A673 (cell line): Measurements from ENCODE around the gene SLC35A3. TPM values are rescaled to one million over a fixed set of nuclear protein-coding genes. Genes with fewer than 3 reads are reported as not detected.

Source experiments
- BruUV-seq: library from RNA; stranded (reverse); fragments of 400-500 nt; replicated peaks from 2 replicates; lab custom pipeline; 2021; lab: Mats Ljungman, UMichigan
- CTCF ChIA-PET: fragments of 300-600 bp; sonication (Branson Sonifier 250); formaldehyde crosslinking; loops from one replicate; lab custom pipeline; 2022; ENCODE audit warnings: antibody characterized with exemption; lab: Charles Lee
- POLR2A ChIA-PET: fragments of 300-600 bp; sonication (Branson Sonifier 250); formaldehyde crosslinking; loops from one replicate; lab custom pipeline; 2022; ENCODE audit warnings: antibody characterized with exemption; ENCODE audit not compliant: low non-redundant PET; lab: Charles Lee
- DNase-seq: peaks from one replicate; pipeline ENCODE4 v3.0.0-alpha.2; 2015; ENCODE audit warnings: low spot score
- H3K27ac ChIP-seq: fragments of 200-600 bp; sonication (generic); 2 replicates; pipeline ENCODE4 v1.5.1; 2016; ENCODE audit warnings: mixed run types, low read depth, mild to moderate bottlenecking, mixed read lengths, antibody characterized with exemption, low read length; ENCODE audit not compliant: poor library complexity, severe bottlenecking
- H3K27me3 ChIP-seq: fragments of 200-600 bp; sonication (generic); replicated peaks from 2 replicates; pipeline ENCODE4 v1.6.1; 2017; ENCODE audit warnings: mixed run types, low read depth, mild to moderate bottlenecking, mixed read lengths, antibody characterized with exemption, low read length; ENCODE audit not compliant: insufficient read depth, poor library complexity
- H3K36me3 ChIP-seq: fragments of 200-600 bp; sonication (generic); 2 replicates; pipeline ENCODE4 v1.6.1; 2016; ENCODE audit warnings: mixed run types, mild to moderate bottlenecking, mixed read lengths, antibody characterized with exemption, low read length; ENCODE audit not compliant: insufficient read depth, poor library complexity, severe bottlenecking
- H3K4me1 ChIP-seq: fragments of 200-600 bp; sonication (generic); 2 replicates; pipeline ENCODE4 v1.6.1; 2017; ENCODE audit warnings: mixed run types, mild to moderate bottlenecking, mixed read lengths, antibody characterized with exemption, low read length; ENCODE audit not compliant: insufficient read depth, poor library complexity, severe bottlenecking
- H3K4me3 ChIP-seq: fragments of 200-600 bp; sonication (generic); 2 replicates; pipeline ENCODE4 v1.5.1; 2016; ENCODE audit warnings: low read depth, mixed run types, mild to moderate bottlenecking, mixed read lengths, low read length; ENCODE audit not compliant: poor library complexity, severe bottlenecking
- H3K9me3 ChIP-seq: fragments of 200-600 bp; sonication (generic); 2 replicates; pipeline ENCODE4 v1.6.1; 2016; ENCODE audit warnings: mixed run types, low read depth, mild to moderate bottlenecking, mixed read lengths, antibody characterized with exemption, low read length; ENCODE audit not compliant: poor library complexity, severe bottlenecking
- EZH2 ChIP-seq: fragments of 200-600 bp; sonication (generic); IDR thresholded peaks from 2 replicates; pipeline ENCODE4 v1.6.1; 2017; ENCODE audit warnings: borderline replicate concordance, low read depth, mild to moderate bottlenecking, mixed read lengths, antibody characterized with exemption, low read length; ENCODE audit not compliant: poor library complexity, severe bottlenecking
- intact Hi-C: fragments of 100-400 bp; cut with micrococcal nuclease; formaldehyde crosslinking; loops from one replicate; pipeline ENCODE4 v1.10.0; 2022; ENCODE audit not compliant: unreplicated experiment
- total RNA-seq: library from RNA; stranded (reverse); gene quantifications from 2 replicates; pipeline ENCODE4 v1.2.3, GENCODE V29; 2021
- TF ChIP-seq, protein P1 (sequence below): fragments of 300-800, 200-600 bp; sonication (generic); conservative IDR thresholded peaks from 2 replicates; pipeline ENCODE4 v1.5.1; 2017; ENCODE audit warnings: low read depth, mild to moderate bottlenecking, antibody characterized with exemption, low read length, moderate library complexity, mixed read lengths

Gene SLC35A3
- total RNA-seq, 1 experiment from 2014 or later = 25.0 TPM

DNA sequence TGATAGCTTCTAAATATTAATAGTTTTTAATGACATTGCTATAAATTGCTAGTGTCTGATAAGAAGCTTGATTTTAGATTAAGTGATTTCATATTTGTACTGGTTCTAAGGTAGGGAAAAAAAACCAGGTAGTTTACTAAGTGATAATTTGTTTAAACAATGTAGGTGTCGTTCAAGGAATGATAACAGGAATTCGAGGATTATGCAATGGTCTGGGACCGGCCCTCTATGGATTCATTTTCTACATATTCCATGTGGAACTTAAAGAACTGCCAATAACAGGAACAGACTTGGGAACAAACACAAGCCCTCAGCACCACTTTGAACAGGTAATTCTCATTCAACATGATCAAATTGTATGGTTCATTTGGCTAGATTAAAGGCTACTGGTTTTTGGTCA is 110.5 kb downstream of the SLC35A3 start:
- intact Hi-C loops = no loop called here
- Histone ChIP-seq H3K4me3 (no peak overlapping the region), H3K36me3 (peaks cover 70% of the 10 kb centered on the region), H3K9me3 (no peaks in the 10 kb centered on the region), H3K27me3 (no peaks in the 10 kb centered on the region), H3K4me1 (peaks cover 22% of the 10 kb centered on the region), H3K27ac (no peak overlapping the region)
- ChIA-PET POLR2A (no interaction called here), CTCF (no interaction called here)
- TF ChIP-seq, protein P1, sequence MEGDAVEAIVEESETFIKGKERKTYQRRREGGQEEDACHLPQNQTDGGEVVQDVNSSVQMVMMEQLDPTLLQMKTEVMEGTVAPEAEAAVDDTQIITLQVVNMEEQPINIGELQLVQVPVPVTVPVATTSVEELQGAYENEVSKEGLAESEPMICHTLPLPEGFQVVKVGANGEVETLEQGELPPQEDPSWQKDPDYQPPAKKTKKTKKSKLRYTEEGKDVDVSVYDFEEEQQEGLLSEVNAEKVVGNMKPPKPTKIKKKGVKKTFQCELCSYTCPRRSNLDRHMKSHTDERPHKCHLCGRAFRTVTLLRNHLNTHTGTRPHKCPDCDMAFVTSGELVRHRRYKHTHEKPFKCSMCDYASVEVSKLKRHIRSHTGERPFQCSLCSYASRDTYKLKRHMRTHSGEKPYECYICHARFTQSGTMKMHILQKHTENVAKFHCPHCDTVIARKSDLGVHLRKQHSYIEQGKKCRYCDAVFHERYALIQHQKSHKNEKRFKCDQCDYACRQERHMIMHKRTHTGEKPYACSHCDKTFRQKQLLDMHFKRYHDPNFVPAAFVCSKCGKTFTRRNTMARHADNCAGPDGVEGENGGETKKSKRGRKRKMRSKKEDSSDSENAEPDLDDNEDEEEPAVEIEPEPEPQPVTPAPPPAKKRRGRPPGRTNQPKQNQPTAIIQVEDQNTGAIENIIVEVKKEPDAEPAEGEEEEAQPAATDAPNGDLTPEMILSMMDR = no peak
- TF ChIP-seq EZH2 = no peak
- DNase-seq = no peak
- no TSS peak for BruUV-seq

Other genes with a start within 250 kb of the SLC35A3 start
- 11.1 and 12.1 TPM in 2 replicates for gene FRRS1, start 203.4 kb upstream of the SLC35A3 start, total RNA-seq
- 11.9 and 12.7 TPM in 2 replicates for gene AGL, start 119.6 kb upstream of the SLC35A3 start, total RNA-seq
- gene SASS6, start 162.9 kb downstream of the SLC35A3 start, total RNA-seq = 15.1 and 16.8 TPM in 2 replicates
- 19.0 and 23.3 TPM in 2 replicates for gene TRMT13, start 163.2 kb downstream of the SLC35A3 start, total RNA-seq
- 0.67 and 0.81 TPM in 2 replicates for gene LRRC39, start 208.3 kb downstream of the SLC35A3 start, total RNA-seq